Activated T-cell treated with anti-CD3 and anti-CD28 coated beads, Interleukin-2, amount 50 U/mL, for 48 hours (primary cell): ENCODE measurements around the gene SARS2.
A peak's percentile ranks its signal among the peaks of the same experiment; 100 is the strongest.

ENCODE experiments used
- DNase-seq, 2 experiments: peaks; one replicate each; pipeline ENCODE4 v3.0.0-alpha.2; 2020

The SARS2 gene

DNA sequence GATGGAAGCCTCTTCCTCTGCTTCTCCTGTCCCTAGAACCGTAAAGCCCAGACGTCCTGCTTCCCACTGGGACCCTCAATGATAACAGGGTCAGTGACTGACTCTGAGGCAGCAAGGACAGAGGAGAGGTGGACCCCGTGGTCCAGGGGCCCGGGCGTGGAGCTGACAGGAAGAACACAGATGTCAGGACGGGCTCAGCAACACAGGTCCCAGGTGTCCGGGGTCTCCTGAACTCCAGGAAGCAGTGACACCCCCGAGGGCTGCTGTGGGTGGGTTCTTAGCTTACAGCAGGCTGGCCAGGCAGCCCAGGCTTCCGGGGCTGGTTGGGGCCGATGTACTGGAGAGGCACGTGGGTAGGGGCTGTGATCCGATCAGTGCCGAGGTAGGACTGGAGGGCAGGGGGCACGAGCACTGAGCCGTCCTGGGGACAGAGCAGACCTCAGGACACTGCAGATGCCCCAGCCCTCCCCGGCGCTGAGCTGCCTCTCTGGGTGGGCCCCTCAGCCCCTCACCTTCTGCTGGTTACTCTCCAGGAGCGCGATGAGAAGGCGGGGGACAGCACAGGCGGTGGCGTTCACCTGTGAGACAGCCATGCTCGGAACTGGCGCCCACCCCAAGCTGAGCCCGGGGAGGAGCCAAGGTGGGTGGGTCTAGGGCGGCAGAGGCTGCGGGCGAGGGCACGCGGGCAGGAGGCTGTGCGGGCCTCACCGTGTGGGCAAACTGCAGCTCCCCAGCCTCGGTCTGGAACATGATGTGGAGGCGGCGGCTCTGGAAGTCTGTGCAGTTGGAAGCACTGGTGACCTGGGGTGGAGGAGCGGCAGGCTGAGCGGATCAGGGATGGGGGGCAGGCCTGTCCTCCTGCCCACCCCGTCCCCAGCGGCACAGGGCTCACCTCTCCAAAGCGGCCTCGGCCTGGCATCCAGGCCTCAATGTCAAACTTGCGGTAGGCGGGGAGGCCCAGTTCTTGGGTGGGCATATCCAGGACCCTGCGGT lies 14.9 kb downstream of the SARS2 start:
- no peak for DNase-seq

DNA sequence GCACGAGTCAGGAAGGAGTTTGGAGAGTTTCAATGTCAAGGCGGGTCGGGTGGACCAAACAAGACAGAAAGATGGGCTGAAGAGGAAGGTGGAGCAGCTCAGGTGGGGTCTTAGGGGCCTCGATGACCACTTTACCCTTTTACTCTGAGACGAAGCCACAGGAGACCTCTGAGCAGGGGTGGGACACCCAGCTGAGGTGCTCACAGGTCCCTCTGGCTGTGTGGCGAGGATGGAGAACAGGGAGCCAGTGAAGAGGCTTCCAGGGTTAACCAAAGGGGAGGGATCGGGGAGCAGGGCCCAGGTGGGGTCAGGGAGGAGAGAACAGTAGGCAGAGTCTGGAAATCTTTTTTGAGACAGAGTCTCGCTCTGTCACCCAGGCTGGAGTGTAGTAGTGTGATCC lies 16.6 kb downstream of the SARS2 start:
- no peak for DNase-seq

DNA sequence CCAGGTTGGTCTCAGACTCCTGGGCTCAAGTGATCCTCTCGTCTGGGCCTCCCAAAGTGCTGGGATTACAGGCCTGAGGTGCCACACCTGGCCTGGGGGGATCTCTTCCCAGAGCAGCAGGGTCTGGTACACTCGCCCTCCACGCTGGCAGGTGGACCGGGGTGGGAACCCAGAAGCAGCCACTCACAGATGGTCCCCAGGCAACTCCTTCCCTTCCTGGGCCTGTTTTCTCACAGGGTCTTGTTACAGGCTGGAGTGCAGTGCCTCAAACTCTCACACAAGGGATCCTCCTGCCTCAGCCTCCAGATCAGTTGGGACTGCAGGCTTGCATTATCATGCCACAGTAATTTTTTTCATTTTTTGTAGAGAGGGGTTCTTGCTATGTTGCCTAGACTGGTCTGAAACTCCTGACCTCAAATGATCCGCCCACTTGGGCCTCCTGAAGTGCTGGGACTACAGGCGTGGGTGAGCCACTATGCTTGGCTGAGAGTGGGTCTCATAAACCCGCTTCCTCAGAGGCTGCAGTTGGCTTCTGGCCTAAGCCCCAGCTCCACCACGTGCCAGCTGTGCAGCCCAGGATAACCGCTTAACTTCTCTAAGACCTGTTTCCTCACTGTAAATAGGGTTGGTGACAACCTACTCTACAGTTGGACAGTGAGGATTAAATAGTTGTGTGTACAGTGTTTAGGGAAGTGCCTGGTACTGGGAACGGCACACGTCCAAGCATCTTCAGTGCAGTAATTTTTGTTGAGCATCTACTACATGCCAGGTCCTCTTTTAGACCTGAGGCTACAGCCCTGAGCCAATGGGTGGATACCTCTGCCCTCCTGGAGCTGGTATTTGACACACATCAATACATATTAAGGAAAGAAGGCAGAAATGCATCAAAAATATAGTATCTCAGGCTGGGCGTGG lies 17.7 kb downstream of the SARS2 start:
- peak; percentile 31 to 36 for DNase-seq

DNA sequence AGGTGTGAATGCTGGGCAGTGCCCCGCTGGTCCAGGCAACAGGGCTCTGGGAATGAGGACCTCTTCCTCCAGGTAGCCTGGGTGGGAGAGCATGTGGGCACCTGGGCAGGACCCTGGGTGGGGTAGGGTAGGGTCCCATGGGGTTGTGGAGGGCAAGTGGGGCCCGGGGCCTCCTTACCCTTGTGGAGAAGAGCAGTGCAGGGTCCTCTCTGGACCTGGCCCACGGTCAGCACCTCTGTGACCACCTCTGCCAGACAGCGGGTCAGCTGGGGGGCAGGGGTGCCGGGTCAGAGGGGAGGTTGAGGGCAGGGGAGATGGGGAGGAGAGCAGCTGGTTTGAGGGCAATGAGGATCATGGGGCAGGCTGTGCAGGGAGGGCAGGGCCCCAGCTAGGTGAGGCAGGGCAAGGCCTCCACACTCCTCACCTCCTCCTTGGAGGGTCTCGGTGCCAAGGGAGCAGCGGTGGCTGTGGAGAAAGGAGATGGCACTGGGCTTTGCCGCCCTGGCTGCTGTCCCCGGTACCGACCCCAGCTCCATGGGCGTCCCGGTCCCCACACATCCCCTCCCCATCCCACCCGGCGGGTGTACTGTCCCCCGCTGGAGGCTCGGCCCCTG lies 19.1 kb downstream of the SARS2 start:
- no peak for DNase-seq

DNA sequence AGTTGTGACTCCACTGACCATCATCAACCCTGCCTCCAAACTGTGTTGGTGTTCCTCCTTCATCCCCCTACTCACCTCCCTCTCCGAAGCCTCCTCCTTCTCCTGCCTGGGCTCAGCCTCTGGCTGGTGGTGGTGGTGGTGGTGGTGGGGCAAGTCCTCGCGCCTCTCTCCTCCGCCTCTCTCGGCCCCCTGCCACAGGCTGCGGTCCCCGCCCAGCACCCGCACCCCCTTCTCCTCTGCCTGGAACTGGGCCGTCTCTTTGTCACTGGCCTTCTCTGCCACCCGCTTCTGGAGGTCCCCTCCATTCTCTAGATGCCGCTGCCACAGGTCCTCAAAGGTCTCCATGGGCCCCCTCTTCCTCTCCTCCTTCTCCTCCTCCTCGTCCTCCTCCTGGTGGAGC lies 20.1 kb downstream of the SARS2 start:
- no peak for DNase-seq

DNA sequence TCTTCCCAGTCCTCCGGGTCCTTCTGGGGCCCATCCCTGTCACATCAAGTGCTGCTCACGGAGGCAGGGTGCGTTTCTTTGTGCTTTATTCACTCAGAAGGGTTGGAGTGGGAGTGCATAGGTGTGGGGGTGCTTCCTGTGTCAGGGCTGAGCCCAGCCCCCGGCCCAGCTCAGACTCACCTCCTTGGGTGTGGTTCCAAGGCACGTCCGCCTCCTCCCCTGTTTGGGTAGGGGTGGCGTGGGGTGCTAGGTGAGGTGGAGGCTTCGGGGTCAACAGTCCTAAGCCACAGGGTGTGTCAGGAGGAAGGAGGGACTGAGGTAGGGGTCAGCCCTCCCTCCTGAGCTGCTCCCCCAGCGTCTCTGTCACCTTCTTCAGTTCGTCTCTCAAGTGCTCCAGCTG lies 21.7 kb downstream of the SARS2 start:
- no peak for DNase-seq

DNA sequence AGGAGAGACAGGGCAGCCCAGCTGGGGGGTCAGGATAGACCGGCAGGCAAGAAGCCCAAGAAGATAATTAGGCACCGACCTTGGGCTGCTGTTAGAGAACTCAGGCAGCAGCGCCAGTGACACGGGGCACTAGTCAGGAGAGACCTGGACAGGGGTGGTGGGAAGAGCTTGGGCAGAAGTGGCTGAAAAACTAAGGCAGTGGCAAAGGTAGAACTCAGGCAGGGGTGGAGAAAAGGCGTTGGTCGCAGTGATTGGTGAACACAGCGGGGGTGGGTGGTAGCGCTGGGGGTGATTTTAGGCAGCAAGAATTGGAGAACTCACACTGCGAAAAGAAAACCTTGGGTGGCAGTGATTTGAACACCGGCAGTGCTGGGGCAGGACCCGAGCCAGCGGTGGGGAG lies 22.9 kb downstream of the SARS2 start:
- DNase-seq: no peak

DNA sequence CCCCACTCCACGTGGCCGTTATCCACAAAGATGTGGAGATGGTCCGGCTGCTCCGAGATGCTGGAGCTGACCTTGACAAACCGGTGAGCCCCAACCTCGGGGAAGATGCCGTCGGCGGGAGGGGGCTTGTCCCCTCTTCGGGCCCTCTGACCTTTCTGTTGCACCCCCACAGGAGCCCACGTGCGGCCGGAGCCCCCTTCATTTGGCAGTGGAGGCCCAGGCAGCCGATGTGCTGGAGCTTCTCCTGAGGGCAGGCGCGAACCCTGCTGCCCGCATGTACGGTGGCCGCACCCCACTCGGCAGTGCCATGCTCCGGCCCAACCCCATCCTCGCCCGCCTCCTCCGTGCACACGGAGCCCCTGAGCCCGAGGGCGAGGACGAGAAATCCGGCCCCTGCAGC lies 23.3 kb downstream of the SARS2 start:
- no peak for DNase-seq

DNA sequence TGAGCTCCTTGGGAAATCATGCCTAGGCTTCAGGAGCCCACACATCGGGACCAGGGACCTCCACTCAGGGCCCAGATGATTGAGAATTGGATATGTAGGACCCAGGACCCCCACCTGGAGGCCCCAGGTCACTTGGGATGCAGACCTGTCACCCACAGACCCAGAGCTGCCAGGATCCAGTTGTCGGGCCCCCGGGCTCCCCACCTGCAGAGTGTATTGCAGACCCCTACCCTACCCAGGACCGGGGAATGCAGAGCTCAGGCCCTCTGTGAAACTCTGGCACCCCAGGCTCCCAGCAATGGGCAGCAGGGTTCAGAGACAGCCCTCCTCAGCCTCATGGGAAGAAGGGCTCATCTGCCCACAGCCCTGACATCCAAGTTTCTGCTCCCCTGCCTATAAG lies 24.9 kb downstream of the SARS2 start:
- no peak for DNase-seq

DNA sequence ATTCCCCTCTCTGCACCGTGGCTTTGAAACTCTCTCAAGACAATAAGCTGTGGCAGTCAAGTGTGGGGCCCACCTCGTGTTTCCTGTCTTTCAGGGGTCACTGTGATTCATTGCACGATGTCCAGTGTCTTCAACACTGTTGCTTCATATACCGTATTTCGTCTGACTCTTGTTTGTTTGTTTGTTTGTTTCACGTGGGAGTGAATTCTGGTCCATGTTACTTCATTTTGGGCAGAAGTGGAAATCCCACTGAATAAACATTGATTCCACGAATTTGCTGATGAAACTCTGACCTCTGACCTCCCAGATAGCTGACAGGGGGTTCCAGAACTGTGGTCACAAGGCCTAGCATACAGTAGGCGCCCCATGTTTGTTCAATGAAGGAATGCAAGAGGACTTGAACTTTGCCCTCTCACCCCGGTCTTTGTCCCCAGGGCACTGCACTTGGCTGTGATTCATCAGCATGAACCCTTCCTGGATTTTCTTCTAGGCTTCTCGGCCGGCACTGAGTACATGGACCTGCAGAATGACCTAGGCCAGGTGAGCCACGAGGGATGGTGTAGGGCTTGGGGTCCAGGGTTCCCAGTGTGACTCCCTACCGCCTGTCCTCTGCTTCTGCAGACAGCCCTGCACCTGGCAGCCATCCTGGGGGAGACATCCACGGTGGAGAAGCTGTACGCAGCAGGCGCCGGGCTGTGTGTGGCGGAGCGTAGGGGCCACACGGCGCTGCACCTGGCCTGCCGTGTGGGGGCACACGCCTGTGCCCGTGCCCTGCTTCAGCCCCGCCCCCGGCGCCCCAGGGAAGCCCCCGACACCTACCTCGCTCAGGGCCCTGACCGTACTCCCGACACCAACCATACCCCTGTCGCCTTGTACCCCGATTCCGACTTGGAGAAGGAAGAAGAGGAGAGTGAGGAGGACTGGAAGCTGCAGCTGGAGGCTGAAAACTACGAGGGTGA lies 25.7 kb downstream of the SARS2 start:
- no peak for DNase-seq

DNA sequence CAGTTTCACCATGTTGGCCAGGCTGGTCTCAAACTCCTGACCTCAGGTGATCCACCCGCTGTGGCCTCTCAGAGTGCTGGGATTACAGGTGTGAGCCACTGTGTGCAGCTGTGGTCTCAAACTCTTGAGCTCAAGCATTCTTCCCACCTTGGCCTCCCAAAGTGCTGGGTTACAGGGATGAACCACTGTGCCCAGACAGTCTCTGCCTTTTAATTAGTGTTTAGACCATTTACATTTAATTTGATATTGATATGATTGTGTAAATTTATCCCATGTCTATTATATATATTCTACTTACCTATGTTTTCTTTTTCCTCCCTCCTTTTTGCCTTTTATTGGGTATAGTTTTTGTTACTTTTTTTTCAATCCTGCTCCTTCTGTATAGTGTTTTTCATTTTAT lies 28.9 kb downstream of the SARS2 start:
- DNase-seq: no peak

DNA sequence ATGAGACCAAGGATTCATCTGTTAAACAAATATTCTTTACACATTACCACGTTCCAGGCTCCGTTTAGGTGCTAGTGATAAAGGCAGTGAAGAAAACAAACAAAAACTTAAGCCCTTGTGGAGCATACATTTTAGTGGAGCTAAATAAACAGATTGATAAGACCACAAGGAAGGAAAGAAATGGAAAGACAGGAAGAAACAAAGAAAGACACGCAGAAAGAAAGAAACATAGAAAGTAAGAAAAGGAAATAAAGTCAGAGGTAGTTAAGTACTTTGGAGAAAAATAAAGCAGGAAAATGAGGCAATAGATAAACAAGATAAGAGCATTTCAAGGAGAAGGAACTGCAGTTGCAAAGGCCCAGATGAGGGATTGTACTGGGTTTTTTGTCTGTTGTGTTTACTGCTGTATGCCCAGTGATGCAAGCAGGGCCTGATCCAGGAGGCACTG lies 29.8 kb downstream of the SARS2 start:
- no peak for DNase-seq

DNA sequence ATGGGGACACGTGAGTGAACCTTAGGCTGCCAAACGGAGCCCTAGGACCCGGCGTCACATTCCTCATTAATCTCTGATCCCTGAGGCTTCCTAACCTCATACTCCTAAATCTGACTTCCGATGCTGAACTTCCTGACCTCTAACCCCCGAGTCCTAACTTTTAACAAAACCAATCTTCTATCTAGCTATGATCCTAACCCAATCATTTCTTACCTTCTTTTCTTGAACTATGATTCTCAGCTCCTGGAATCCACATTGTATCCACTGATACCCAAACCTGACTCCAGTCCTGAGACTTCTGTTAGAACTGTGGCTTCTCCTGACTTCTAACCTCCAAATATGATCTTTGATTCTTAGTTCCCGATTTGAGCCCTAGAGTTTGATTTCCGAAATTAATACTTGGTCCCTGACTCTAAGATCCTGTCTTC lies 30.3 kb downstream of the SARS2 start:
- DNase-seq: no peak

DNA sequence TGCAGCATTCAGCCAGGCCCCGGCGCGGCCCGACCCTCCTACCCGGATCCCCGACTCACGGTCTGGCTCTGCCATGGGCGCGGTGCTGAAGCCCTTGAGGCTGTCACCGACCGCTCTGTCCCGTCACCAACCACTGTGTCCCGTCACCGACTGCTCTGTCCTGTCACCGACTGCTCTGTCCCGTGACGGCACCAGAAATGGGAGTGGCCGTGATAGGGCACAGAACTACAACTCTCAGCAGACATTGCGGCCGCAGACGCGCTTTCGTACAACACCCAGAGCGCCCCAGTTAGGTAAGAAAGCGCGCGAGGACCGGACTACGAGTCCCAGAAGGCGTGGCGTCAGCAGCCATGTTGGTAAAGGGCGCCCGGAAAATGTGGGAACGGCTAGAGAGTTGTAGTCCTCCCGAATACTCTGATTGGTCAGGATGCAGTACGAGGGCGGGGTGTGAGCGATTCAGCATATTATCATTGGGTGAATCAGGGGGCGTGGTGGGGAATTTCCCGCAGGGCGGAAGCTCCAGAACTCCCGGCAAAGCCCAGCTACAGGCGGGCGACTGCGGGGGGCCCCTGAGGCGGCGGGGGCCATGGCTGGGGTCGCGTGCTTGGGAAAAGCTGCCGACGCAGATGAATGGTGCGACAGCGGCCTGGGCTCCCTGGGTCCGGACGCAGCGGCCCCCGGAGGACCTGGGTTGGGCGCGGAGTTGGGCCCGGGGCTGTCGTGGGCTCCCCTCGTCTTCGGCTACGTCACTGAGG lies 30.9 kb downstream of the SARS2 start, which contains the start of the genes NFKBIB and SIRT2:
Gene NFKBIB (plus strand): TSS at position 523 of the 755 bp plus-strand sequence. CDS start 64 bp downstream, at position 587.
Gene SIRT2 (minus strand): TSS at position 172 of the 755 bp plus-strand sequence. CDS start 97 bp downstream, at position 75.
- peak; percentile 99 for DNase-seq

DNA sequence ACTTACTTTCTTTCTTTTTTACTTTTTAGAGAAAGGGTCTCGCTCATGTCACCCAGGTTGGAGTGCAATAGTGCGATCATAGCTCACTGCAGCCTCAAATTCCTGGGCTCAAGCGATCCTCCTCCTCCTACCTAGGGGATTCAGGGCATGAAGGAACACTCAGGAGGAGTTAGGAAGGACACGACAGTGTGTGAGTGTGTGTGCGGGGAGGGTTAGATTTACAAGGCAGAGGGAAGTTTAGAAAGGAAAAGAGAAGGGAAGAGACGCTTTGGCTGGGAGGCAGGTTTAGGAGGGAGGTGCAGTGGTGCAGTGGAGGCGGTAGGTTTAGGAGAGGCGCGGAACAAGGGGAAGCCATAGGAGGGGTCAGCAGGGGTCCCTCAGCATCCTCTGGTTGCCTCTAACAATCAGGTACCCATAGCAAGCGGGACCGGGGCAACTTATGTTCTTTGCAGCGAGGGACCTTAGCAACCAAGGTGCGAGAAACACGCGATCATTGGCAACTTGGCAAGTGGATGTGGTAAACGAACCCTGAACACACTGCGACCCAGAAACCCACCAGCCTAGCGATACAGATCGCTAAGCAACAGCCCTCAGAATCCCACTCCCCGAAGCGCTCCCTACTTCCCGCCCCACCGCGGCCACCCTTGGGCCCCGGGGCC lies 31.6 kb downstream of the SARS2 start:
- DNase-seq: no peak

DNA sequence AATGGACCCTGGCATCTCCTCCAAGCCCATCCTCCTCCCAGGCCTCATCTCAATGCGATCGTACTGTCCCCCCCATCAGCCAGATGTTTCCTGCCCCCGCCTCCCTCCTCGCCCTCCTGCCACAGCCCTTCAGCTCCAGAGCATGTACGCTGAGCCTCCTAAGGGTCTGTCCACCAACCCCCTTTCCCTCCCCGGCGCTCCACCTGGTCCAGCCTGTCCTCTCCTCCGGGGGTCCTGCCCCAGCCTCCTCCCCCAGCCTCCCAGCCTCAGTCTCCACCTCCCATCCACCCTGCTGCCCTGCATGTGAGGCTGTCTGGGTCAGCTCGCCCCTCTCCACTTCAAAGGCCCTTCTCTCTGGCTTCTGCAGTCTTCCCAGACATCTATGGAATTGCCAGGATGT lies 35.6 kb downstream of the SARS2 start:
- DNase-seq: no peak

DNA sequence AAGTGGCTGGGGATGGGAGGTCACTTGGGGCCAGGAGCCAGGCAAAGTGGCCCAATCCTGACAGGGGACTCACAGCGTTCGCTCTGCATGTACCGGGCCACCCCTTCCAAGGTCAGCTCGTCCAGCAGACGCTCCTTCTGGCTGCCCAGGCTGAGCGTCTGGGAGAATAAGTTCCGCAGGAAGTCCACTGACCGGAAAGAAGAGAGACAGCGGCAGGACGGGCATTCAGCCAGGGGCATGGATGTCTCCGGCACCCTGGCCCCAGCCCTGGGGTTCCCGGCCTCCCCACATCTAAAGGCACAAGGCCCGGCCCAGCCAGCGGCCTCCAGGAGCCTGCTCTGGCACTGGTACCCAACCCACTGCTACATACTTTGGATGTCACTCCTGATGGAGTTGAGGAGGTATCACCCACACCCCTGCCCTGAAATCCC lies 37.2 kb downstream of the SARS2 start:
- DNase-seq: no peak

DNA sequence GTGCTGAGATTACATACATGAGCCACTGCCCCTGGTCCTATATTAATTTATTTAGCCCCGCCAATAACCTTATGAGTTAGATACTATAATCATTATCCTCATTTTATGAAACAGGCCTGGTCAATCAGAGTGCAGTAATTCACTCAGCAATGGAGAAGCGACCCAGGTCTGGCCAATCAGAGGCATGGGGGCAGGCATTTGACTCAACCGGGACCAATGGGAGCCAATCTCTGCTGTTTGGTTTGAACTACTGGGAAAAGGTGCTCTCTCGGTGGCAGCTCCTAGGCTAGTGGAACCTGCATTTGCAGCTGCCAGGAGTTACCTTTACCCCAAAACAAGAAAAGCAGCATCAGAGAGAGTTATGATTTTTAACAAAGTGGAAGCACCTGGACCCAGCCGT lies 37.7 kb downstream of the SARS2 start:
- DNase-seq: no peak

DNA sequence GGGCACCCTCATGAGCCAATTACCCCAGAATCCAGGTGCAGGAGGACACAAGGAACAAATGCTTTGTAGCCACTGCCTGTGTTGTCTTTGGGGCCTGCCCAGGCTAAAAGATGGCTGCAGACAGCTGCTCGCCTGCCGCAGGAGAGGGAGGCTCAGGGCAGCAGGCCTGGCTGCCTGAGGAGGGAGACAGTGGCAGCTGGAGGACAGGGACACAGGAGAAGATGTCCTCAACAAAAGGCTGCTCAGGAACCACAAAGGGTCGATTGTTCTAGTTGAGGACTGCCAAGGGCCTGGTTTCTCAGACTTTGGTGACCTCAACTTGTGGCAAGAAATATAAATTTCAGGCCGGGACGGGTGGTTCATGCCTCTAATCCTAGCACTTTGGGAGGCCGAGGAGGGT lies 38.8 kb downstream of the SARS2 start:
- no peak for DNase-seq

DNA sequence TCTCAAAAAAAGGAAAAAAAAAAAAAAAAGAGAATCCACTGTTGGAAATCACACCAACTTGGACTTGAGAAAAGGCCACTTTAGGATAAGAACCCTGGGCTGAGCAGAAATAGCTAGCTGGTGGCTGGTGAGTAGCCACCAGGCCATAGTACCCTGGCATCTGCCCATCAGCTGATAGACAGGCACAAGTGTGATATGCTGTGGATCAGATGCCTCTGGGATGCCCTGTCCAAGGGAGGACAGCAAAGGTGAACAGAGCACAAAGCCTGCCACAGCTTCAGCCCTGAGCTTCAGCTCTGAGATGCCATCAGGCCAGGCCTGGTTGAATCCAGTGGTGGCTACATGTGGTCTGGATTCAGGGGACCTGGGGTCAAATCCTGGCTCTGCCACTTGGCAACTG lies 39.9 kb downstream of the SARS2 start:
- DNase-seq: no peak
